HepG2 (cell line): Measurements from ENCODE around the gene STX4. TPM values are rescaled to one million over a fixed set of nuclear protein-coding genes. Genes with fewer than 3 reads are reported as not detected.

Source experiments
- CEBPG ChIP-seq: IDR thresholded peaks from 2 replicates; pipeline ENCODE4 v1.6.1; 2016
- E2F1 ChIP-seq: sonication (generic); formaldehyde crosslinking; IDR thresholded peaks from 2 replicates; pipeline ENCODE4 v1.5.0; 2020; ENCODE audit warnings: missing genetic modification reagents
- EP300 ChIP-seq, 3 experiments: sonication (generic) in 1 of 3; formaldehyde crosslinking in 1 of 3; IDR thresholded peaks; 2 replicates each; pipeline versions ENCODE4 v1.5.1 to v1.6.1; 2011 to 2020; ENCODE audit warnings: low read depth in 2 of 3, low read length in 2 of 3, borderline replicate concordance in 1 of 3, improper control_type of control experiment in 1 of 3, mild to moderate bottlenecking in 1 of 3, missing genetic modification reagents in 1 of 3, moderate library complexity in 1 of 3
- FOXM1 ChIP-seq: sonication (generic); formaldehyde crosslinking; IDR thresholded peaks from 2 replicates; pipeline ENCODE4 v1.5.0; 2020; ENCODE audit warnings: missing genetic modification reagents
- KIAA2018 ChIP-seq: sonication (generic); formaldehyde crosslinking; IDR thresholded peaks from 2 replicates; pipeline ENCODE4 v1.5.0; 2020; ENCODE audit warnings: mild to moderate bottlenecking, missing genetic modification reagents, borderline replicate concordance
- KLF13 ChIP-seq: sonication (generic); formaldehyde crosslinking; IDR thresholded peaks from 2 replicates; pipeline ENCODE4 v1.4.0; 2020; ENCODE audit warnings: mild to moderate bottlenecking, missing genetic modification reagents
- SRY ChIP-seq: sonication (generic); formaldehyde crosslinking; IDR thresholded peaks from 2 replicates; pipeline ENCODE4 v1.8.0; 2022; ENCODE audit warnings: mild to moderate bottlenecking, missing genetic modification reagents
- SSRP1 ChIP-seq: IDR thresholded peaks from 2 replicates; pipeline ENCODE4 v1.6.1; 2016; ENCODE audit warnings: control low read depth
- TCF7L2 ChIP-seq: IDR thresholded peaks from 2 replicates; pipeline ENCODE4 v1.6.1; 2011; ENCODE audit warnings: mild to moderate bottlenecking, low read depth, low read length, moderate library complexity
- TEAD3 ChIP-seq: optimal IDR thresholded peaks from 2 replicates; pipeline ENCODE3; 2016; ENCODE audit warnings: borderline replicate concordance
- ZKSCAN1 ChIP-seq: fragments of 150-350 bp; IDR thresholded peaks from 2 replicates; pipeline ENCODE4 v1.6.1; 2014; ENCODE audit warnings: low read length
- ZNF775 ChIP-seq: sonication (generic); formaldehyde crosslinking; IDR thresholded peaks from 2 replicates; pipeline ENCODE4 v1.4.0; 2020; ENCODE audit warnings: missing genetic modification reagents, mild to moderate bottlenecking, moderate library complexity, borderline replicate concordance
- polyA plus RNA-seq, 8 experiments: library from polyadenylated mRNA; depleted of rRNA in 3 of 8; stranded (reverse) in 7 of 8; unstranded in 1 of 8; fragments of >200 nt; fragmentation: Illumina TruSeq in 4 of 8; extraction: Trizol in 4 of 8; gene quantifications; 2 replicates each; pipeline versions ENCODE4 v1.2.1 to v1.2.3, GENCODE V29; 2011 to 2016; ENCODE audit warnings: low read depth in 4 of 8, missing spikeins in 1 of 8, mixed read lengths in 1 of 8; ENCODE audit not compliant: insufficient read depth in 1 of 8
- total RNA-seq, 5 experiments: library from RNA; depleted of rRNA; stranded (reverse); fragments of >200 nt; fragmentation: Illumina TruSeq; extraction: Trizol; gene quantifications; 2 replicates each; pipeline ENCODE4 v1.2.3, GENCODE V29; 2016; ENCODE audit warnings: low read depth in 1 of 5
- TF ChIP-seq, protein P1 (sequence below): sonication (generic); formaldehyde crosslinking; IDR thresholded peaks from 2 replicates; pipeline ENCODE4 v1.4.0; 2020; ENCODE audit warnings: missing genetic modification reagents, borderline replicate concordance
- TF ChIP-seq, protein P2 (sequence below): sonication (generic); formaldehyde crosslinking; IDR thresholded peaks from 2 replicates; pipeline ENCODE4 v1.4.0; 2020; ENCODE audit warnings: missing genetic modification reagents

The STX4 gene
- total and polyA plus RNA-seq, 2 of the 13 experiments (the other 11 are each of a cell fraction or from before 2014, with no cell fraction given): 29.2 to 34.6 TPM

GRCh38 chr16:31016018-31016417, 17.3 kb upstream of the STX4 start (continued):
- TF ChIP-seq, protein P1, sequence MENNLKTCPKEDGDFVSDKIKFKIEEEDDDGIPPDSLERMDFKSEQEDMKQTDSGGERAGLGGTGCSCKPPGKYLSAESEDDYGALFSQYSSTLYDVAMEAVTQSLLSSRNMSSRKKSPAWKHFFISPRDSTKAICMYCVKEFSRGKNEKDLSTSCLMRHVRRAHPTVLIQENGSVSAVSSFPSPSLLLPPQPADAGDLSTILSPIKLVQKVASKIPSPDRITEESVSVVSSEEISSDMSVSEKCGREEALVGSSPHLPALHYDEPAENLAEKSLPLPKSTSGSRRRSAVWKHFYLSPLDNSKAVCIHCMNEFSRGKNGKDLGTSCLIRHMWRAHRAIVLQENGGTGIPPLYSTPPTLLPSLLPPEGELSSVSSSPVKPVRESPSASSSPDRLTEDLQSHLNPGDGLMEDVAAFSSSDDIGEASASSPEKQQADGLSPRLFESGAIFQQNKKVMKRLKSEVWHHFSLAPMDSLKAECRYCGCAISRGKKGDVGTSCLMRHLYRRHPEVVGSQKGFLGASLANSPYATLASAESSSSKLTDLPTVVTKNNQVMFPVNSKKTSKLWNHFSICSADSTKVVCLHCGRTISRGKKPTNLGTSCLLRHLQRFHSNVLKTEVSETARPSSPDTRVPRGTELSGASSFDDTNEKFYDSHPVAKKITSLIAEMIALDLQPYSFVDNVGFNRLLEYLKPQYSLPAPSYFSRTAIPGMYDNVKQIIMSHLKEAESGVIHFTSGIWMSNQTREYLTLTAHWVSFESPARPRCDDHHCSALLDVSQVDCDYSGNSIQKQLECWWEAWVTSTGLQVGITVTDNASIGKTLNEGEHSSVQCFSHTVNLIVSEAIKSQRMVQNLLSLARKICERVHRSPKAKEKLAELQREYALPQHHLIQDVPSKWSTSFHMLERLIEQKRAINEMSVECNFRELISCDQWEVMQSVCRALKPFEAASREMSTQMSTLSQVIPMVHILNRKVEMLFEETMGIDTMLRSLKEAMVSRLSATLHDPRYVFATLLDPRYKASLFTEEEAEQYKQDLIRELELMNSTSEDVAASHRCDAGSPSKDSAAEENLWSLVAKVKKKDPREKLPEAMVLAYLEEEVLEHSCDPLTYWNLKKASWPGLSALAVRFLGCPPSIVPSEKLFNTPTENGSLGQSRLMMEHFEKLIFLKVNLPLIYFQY (CRISPR knock-in tag): 0 out of 2 replicates have a peak, but pooled peaks have one; percentile 22
- TF ChIP-seq EP300 (IDR thresholded peaks at IDR 0.05; ENCODE audit: low read depth in 2 of 2, low read length in 2 of 2) (no peak), EP300 (CRISPR knock-in tag; IDR thresholded peaks at IDR 0.05; ENCODE audit: borderline replicate concordance) (no peak), TEAD3 (CRISPR knock-in tag) (peak; percentile 64), FOXM1 (no peak), SSRP1 (no peak), TCF7L2 (no peak), KIAA2018 (CRISPR knock-in tag) (no peak), ZNF775 (no peak), CEBPG (CRISPR knock-in tag) (peak; percentile 40; the same call in 1 of the 2 replicates), KLF13 (no peak), ZKSCAN1 (no peak), E2F1 (no peak), SRY (CRISPR knock-in tag) (no peak)
- TF ChIP-seq, protein P2, sequence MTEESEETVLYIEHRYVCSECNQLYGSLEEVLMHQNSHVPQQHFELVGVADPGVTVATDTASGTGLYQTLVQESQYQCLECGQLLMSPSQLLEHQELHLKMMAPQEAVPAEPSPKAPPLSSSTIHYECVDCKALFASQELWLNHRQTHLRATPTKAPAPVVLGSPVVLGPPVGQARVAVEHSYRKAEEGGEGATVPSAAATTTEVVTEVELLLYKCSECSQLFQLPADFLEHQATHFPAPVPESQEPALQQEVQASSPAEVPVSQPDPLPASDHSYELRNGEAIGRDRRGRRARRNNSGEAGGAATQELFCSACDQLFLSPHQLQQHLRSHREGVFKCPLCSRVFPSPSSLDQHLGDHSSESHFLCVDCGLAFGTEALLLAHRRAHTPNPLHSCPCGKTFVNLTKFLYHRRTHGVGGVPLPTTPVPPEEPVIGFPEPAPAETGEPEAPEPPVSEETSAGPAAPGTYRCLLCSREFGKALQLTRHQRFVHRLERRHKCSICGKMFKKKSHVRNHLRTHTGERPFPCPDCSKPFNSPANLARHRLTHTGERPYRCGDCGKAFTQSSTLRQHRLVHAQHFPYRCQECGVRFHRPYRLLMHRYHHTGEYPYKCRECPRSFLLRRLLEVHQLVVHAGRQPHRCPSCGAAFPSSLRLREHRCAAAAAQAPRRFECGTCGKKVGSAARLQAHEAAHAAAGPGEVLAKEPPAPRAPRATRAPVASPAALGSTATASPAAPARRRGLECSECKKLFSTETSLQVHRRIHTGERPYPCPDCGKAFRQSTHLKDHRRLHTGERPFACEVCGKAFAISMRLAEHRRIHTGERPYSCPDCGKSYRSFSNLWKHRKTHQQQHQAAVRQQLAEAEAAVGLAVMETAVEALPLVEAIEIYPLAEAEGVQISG: peak; percentile 54; the same call in 1 of the 2 replicates
